Caco-2 (cell line): ENCODE measurements around the gene MAD1L1. TPM values are rescaled to one million over a fixed set of nuclear protein-coding genes. Genes with fewer than 3 reads are reported as not detected.

Source experiments
- BruUV-seq: library from RNA; stranded (reverse); fragments of 400-500 nt; replicated peaks from 2 replicates; lab custom pipeline; 2021; lab: Mats Ljungman, UMichigan
- CTCF ChIA-PET: fragments of 300-600 bp; sonication (Branson Sonifier 250); formaldehyde crosslinking; loops from one replicate; lab custom pipeline; 2022; ENCODE audit warnings: antibody characterized with exemption; lab: Charles Lee
- POLR2A ChIA-PET: fragments of 300-600 bp; sonication (Branson Sonifier 250); formaldehyde crosslinking; loops from one replicate; lab custom pipeline; 2022; ENCODE audit warnings: antibody characterized with exemption; lab: Charles Lee
- DNase-seq, 2 experiments: peaks; one replicate each; pipeline versions ENCODE4 v3.0.0 to v3.0.0-alpha.2; 2020 to 2022
- H3K27me3 ChIP-seq: replicated peaks from 2 replicates; pipeline ENCODE4 v1.6.0; 2011; ENCODE audit warnings: low read length; ENCODE audit not compliant: control insufficient read depth, insufficient read depth
- H3K36me3 ChIP-seq: 2 replicates; pipeline ENCODE4 v1.5.1; 2011; ENCODE audit warnings: low read length; ENCODE audit not compliant: control insufficient read depth, insufficient read depth
- H3K4me1 ChIP-seq: fragments of 250-450 bp; sonication (Bioruptor Pico); 2 replicates; pipeline ENCODE4 v1.5.1; 2020; ENCODE audit warnings: mild to moderate bottlenecking
- H3K4me3 ChIP-seq: 2 replicates; pipeline ENCODE4 v1.5.1; 2011; ENCODE audit warnings: low read depth, mild to moderate bottlenecking, control low read depth, low read length
- H3K9me3 ChIP-seq: fragments of 250-450 bp; sonication (Bioruptor Pico); 2 replicates; pipeline ENCODE4 v1.5.1; 2020; ENCODE audit warnings: mild to moderate bottlenecking, moderate library complexity
- H3K27ac Mint-ChIP-seq: one replicate; pipeline ENCODE4 v1.8.0; 2022; ENCODE audit warnings: mixed read lengths; ENCODE audit not compliant: unreplicated experiment
- H3K27me3 Mint-ChIP-seq: one replicate; pipeline ENCODE4 v1.8.0; 2022; ENCODE audit warnings: mixed read lengths; ENCODE audit not compliant: insufficient read depth, unreplicated experiment
- H3K36me3 Mint-ChIP-seq: one replicate; pipeline ENCODE4 v1.8.0; 2022; ENCODE audit warnings: mild to moderate bottlenecking, mixed read lengths; ENCODE audit not compliant: insufficient read depth, unreplicated experiment
- H3K4me1 Mint-ChIP-seq: one replicate; pipeline ENCODE4 v1.8.0; 2022; ENCODE audit warnings: low read depth, mixed read lengths; ENCODE audit not compliant: unreplicated experiment
- H3K4me3 Mint-ChIP-seq: one replicate; pipeline ENCODE4 v1.8.0; 2022; ENCODE audit warnings: mild to moderate bottlenecking, moderate library complexity, mixed read lengths; ENCODE audit not compliant: unreplicated experiment
- H3K9me3 Mint-ChIP-seq: one replicate; pipeline ENCODE4 v1.8.0; 2022; ENCODE audit warnings: mixed read lengths; ENCODE audit not compliant: unreplicated experiment
- intact Hi-C: fragments of 100-400 bp; cut with micrococcal nuclease; formaldehyde crosslinking; loops from one replicate; pipeline ENCODE4 v1.10.0; 2022; ENCODE audit not compliant: unreplicated experiment
- total RNA-seq: library from RNA; stranded (reverse); gene quantifications from 2 replicates; pipeline ENCODE4 v1.2.3, GENCODE V29; 2022
- TF ChIP-seq, protein P1 (sequence below), 2 experiments: fragments of 200-600 bp in 1 of 2; IDR thresholded peaks; 1 replicate in 1 of 2; 2 replicates in 1 of 2; pipeline versions ENCODE4 v1.5.1 to v1.8.0; 2011 to 2022; ENCODE audit warnings: antibody characterized with exemption in 1 of 2, control low read depth in 1 of 2, inconsistent platforms in 1 of 2, low read depth in 1 of 2, low read length in 1 of 2, mild to moderate bottlenecking in 1 of 2, moderate library complexity in 1 of 2; ENCODE audit not compliant: insufficient read depth in 1 of 2, severe bottlenecking in 1 of 2, unreplicated experiment in 1 of 2

MAD1L1 gene
- total RNA-seq, 1 experiment from 2014 or later = 58.6 TPM

DNA sequence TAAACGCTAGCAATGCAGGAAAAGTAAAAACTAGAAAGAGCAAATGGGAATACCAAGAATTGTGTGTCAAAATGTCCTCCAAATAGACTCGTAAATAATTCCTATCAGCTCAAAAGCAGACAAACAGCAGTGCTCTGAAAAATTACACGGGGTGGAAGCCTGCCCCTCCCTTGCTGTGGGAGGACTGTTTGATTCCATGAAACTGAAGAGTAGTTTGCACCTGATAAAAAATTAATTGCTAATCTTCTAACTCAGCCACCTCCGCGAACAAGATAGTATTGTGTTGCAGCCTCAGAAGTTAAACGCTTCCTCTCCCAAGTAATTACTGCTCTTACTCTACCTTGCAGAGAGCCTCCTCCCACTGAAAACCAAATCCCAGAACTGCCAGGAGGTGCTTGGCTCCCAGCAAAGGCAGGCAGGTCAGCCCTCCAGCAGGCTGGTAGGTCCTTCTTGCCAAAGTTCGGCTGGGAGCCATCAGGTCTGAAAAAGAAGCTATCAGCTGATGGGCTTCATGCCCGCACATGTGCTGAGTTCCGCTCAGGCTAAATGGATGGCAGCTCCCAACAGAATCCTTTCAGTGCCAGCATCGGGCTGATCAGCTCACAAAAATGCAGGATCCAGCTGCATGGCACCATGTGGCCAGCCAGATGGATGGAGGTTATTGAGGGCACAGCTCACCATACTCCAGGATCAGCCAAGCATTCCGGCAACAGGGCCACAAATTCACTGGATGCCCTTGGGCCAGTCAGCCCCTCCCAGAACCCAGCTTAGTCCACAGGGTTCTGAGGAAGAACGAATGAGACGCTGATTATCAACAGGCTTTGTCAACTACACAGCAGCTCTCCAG is 37.1 kb downstream of the MAD1L1 start:
- ChIA-PET POLR2A (no interaction called here), CTCF (interaction anchor here (1.1 kb wide), 1 partner anchor 14 kb away, joined by 4 read pairs; no protein-coding TSS in a partner anchor)
- intact Hi-C loops = no loop called here
- H3K36me3 Mint-ChIP-seq = peaks cover 65% of the 10 kb centered on the region
- TF ChIP-seq, protein P1, sequence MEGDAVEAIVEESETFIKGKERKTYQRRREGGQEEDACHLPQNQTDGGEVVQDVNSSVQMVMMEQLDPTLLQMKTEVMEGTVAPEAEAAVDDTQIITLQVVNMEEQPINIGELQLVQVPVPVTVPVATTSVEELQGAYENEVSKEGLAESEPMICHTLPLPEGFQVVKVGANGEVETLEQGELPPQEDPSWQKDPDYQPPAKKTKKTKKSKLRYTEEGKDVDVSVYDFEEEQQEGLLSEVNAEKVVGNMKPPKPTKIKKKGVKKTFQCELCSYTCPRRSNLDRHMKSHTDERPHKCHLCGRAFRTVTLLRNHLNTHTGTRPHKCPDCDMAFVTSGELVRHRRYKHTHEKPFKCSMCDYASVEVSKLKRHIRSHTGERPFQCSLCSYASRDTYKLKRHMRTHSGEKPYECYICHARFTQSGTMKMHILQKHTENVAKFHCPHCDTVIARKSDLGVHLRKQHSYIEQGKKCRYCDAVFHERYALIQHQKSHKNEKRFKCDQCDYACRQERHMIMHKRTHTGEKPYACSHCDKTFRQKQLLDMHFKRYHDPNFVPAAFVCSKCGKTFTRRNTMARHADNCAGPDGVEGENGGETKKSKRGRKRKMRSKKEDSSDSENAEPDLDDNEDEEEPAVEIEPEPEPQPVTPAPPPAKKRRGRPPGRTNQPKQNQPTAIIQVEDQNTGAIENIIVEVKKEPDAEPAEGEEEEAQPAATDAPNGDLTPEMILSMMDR (IDR thresholded peaks at IDR 0.05; ENCODE audit: insufficient read depth in 1 of 2, low read depth in 1 of 2, low read length in 1 of 2, severe bottlenecking in 1 of 2, unreplicated experiment in 1 of 2) = no peak
- Histone ChIP-seq H3K4me1 (no peaks in the 10 kb centered on the region), H3K27me3 (no peaks in the 10 kb centered on the region), H3K4me3 (no peak overlapping the region), H3K36me3 (peaks cover 5% of the 10 kb centered on the region), H3K9me3 (peaks cover 3% of the 10 kb centered on the region; the same call in 1 of the 2 replicates)
- DNase-seq = peak in 1 of 2 experiments; percentile 24
- no peak overlapping the region for H3K27ac Mint-ChIP-seq
- no peak overlapping the region for H3K4me3 Mint-ChIP-seq
- no peaks in the 10 kb centered on the region for H3K4me1 Mint-ChIP-seq
- no TSS peak for BruUV-seq
- no peaks in the 10 kb centered on the region for H3K27me3 Mint-ChIP-seq
- no peaks in the 10 kb centered on the region for H3K9me3 Mint-ChIP-seq

DNA sequence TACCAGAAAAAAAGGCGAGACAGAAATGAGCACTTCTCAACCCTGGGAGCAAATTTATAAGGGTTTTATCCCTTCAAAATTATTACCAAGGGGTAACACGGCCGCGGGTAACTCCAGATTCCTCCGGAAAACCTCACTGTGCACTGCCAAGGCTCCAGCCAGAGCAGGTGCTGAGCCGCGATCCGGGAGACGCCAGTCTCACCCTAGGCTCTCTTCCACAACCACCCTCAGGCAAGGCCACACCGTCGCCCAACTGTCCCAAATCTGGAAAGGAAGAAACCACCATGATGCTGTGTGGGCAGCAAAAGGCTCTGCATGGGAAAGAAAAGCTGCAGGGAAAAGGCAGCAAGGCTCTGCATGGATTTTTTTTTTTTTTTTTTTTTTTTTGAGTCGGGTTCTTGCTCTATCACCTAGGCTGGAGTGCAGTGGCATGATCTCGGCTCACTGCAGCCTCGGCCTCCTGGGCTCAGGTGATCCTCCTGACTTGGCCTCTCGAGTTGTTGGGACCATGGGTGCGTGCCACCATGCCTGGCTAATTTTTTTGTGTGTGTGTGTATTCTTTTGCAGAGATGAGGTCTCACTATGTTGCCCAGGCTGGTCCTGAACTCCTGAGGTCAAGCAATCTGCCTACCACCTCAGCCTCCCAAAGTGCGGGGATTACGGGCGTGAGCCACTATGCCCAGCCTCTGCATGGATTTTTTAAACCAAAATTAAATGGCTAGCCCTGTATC is 39.0 kb downstream of the MAD1L1 start:
- Histone ChIP-seq H3K4me1 (no peaks in the 10 kb centered on the region), H3K4me3 (no peak overlapping the region), H3K36me3 (peaks cover 3% of the 10 kb centered on the region; the same call in 1 of the 2 replicates), H3K27me3 (no peaks in the 10 kb centered on the region), H3K9me3 (peaks cover 3% of the 10 kb centered on the region; the same call in 1 of the 2 replicates)
- Mint-ChIP-seq H3K36me3 (peaks cover 65% of the 10 kb centered on the region), H3K4me1 (no peaks in the 10 kb centered on the region), H3K9me3 (peaks cover 9% of the 10 kb centered on the region), H3K27me3 (no peaks in the 10 kb centered on the region), H3K4me3 (no peak overlapping the region), H3K27ac (no peak overlapping the region)
- POLR2A ChIA-PET = no interaction called here
- TF ChIP-seq, protein P1 (IDR thresholded peaks at IDR 0.05; ENCODE audit: insufficient read depth in 1 of 2, low read depth in 1 of 2, low read length in 1 of 2, severe bottlenecking in 1 of 2, unreplicated experiment in 1 of 2) = no peak
- no TSS peak for BruUV-seq
- intact Hi-C loops = no loop called here
- CTCF ChIA-PET = no interaction called here
- peak in 1 of 2 experiments; percentile 9 for DNase-seq

DNA sequence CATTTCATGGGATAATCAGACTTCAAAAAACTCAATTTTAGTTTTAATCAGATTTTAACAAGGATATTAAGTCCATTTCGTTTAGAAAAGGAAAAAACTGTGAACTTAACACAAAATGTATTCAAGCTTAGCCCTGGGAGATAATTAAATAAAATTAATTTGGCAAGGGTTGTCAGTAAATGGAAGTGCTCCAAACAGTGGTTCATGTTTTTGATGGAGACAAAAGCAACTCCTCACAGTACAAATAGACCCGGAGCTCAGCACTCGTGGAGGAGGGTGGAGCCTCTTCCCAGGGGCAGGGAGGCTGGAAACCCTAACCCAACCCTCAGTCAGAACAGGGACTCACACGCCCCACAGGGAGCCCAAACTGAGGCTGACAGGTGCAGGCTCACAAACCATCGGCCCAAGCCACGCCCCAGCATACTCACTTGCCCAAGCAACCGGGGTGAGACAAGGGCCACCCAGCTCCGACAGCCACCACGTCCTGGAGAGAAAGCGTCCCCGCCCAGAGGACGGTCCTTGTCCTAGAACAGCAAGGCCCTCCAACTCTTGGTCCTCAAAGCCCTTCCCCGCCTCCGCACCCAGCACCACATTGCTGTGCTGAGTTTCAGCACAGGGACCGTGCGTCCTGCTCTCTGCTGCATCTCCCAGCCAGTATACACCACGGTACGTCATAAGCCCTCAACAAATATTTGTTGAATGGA is 39.8 kb downstream of the MAD1L1 start:
- Histone ChIP-seq H3K36me3 (peaks cover 3% of the 10 kb centered on the region; the same call in 1 of the 2 replicates), H3K9me3 (peaks cover 3% of the 10 kb centered on the region; the same call in 1 of the 2 replicates), H3K4me1 (no peaks in the 10 kb centered on the region), H3K4me3 (no peak overlapping the region), H3K27me3 (no peaks in the 10 kb centered on the region)
- Mint-ChIP-seq H3K27me3 (no peaks in the 10 kb centered on the region), H3K27ac (no peak overlapping the region), H3K4me3 (no peak overlapping the region), H3K36me3 (peaks cover 63% of the 10 kb centered on the region), H3K4me1 (no peaks in the 10 kb centered on the region), H3K9me3 (peaks cover 9% of the 10 kb centered on the region)
- ChIA-PET POLR2A (no interaction called here), CTCF (no interaction called here)
- BruUV-seq = no TSS peak
- DNase-seq = peak in 1 of 2 experiments; percentile 24
- intact Hi-C loops = no loop called here
- TF ChIP-seq, protein P1 (IDR thresholded peaks at IDR 0.05; ENCODE audit: insufficient read depth in 1 of 2, low read depth in 1 of 2, low read length in 1 of 2, severe bottlenecking in 1 of 2, unreplicated experiment in 1 of 2) = no peak
